ENCODE measurements around the gene HOXD10.
A peak's percentile ranks its signal among the peaks of the same experiment; 100 is the strongest.

HOXD10 gene

GRCh38 chr2:176151442-176152287 is 35.1 kb downstream of the HOXD10 start, which contains the start of gene HOXD4:
Gene HOXD4 (plus strand): TSS chr2:176151550. CDS start chr2:176151634, 84 bp downstream.
- no peaks in the 10 kb centered on the region for H3K9me3 Mint-ChIP-seq
- no peak within 1 kb of the TSS for H3K4me3 Mint-ChIP-seq
- no peak for DNase-seq
- H3K4me1 Mint-ChIP-seq = no peaks in the 10 kb centered on the region
- H3K27ac Mint-ChIP-seq = no peak within 1 kb of the TSS
- H3K27me3 Mint-ChIP-seq = peaks cover 100% of the 10 kb centered on the region
- CTCF ChIA-PET = interaction anchor here (1.5 to 1.9 kb wide), 2 partner anchors 24 to 304 kb away, joined by 6 to 8 read pairs; no protein-coding TSS in a partner anchor
- no peaks in the 10 kb centered on the region for H3K36me3 Mint-ChIP-seq

GRCh38 chr2:176152350-176153181 is 36.0 kb downstream of the HOXD10 start:
- no peaks in the 10 kb centered on the region for H3K36me3 Mint-ChIP-seq
- H3K27me3 Mint-ChIP-seq = peaks cover 98% of the 10 kb centered on the region
- H3K4me3 Mint-ChIP-seq = no peak overlapping the region
- H3K27ac Mint-ChIP-seq = no peak overlapping the region
- DNase-seq = no peak
- no peaks in the 10 kb centered on the region for H3K9me3 Mint-ChIP-seq
- H3K4me1 Mint-ChIP-seq = no peaks in the 10 kb centered on the region
- CTCF ChIA-PET = interaction anchor here (0.9 kb wide), 1 partner anchor 12 kb away, joined by 4 read pairs; no protein-coding TSS in a partner anchor

- Mint-ChIP-seq H3K4me1 (peaks cover 3% of the 10 kb centered on the region), H3K9me3 (no peaks in the 10 kb centered on the region)
- CTCF ChIA-PET = interaction anchor here (1.2 to 1.7 kb wide), 3 partner anchors 11 to 28 kb away, joined by 3 read pairs; no protein-coding TSS in a partner anchor
Observed at GRCh38 chr2:176154576-176155252, 38.1 kb downstream of the HOXD10 start.

GRCh38 chr2:176155356-176156044 is 38.9 kb downstream of the HOXD10 start:
- CTCF ChIA-PET = interaction anchor here (1.2 to 1.7 kb wide), 3 partner anchors 12 to 29 kb away, joined by 3 read pairs; no protein-coding TSS in a partner anchor
- Mint-ChIP-seq H3K27me3 (peaks cover 98% of the 10 kb centered on the region), H3K9me3 (no peaks in the 10 kb centered on the region), H3K27ac (no peak overlapping the region), H3K36me3 (peaks cover 3% of the 10 kb centered on the region), H3K4me3 (no peak overlapping the region), H3K4me1 (peaks cover 4% of the 10 kb centered on the region)
- no peak for DNase-seq

More at GRCh38 chr2:176154576-176155252, 38.1 kb downstream of the HOXD10 start:
- Mint-ChIP-seq H3K27ac (no peak overlapping the region), H3K4me3 (no peak overlapping the region), H3K27me3 (peaks cover 98% of the 10 kb centered on the region), H3K36me3 (peaks cover 3% of the 10 kb centered on the region)
- DNase-seq = no peak

- DNase-seq = no peak
- Mint-ChIP-seq H3K4me3 (no peak overlapping the region), H3K9me3 (no peaks in the 10 kb centered on the region), H3K4me1 (peaks cover 5% of the 10 kb centered on the region), H3K27me3 (peaks cover 98% of the 10 kb centered on the region), H3K36me3 (peaks cover 3% of the 10 kb centered on the region), H3K27ac (no peak overlapping the region)
- CTCF ChIA-PET = no interaction called here
Observed at GRCh38 chr2:176156301-176156806, 39.8 kb downstream of the HOXD10 start.

- peaks cover 98% of the 10 kb centered on the region for H3K27me3 Mint-ChIP-seq
- CTCF ChIA-PET = no interaction called here
- peak within 1 kb of the TSS; percentile 44 for H3K4me3 Mint-ChIP-seq
- peaks cover 5% of the 10 kb centered on the region for H3K4me1 Mint-ChIP-seq
- peak within 1 kb of the TSS; percentile 70 for H3K27ac Mint-ChIP-seq
- H3K9me3 Mint-ChIP-seq = no peaks in the 10 kb centered on the region
- DNase-seq = no peak
- H3K36me3 Mint-ChIP-seq = peaks cover 3% of the 10 kb centered on the region
Observed at GRCh38 chr2:176156807-176157498, 40.4 kb downstream of the HOXD10 start, which contains the start of gene HOXD3. Gene HOXD3 (plus strand): TSS chr2:176157307. CDS start chr2:176169115, 11,808 bp downstream.

- peak overlapping the region; percentile 44 for H3K4me3 Mint-ChIP-seq
- H3K4me1 Mint-ChIP-seq = peaks cover 5% of the 10 kb centered on the region
- peaks cover 98% of the 10 kb centered on the region for H3K27me3 Mint-ChIP-seq
- H3K36me3 Mint-ChIP-seq = peaks cover 3% of the 10 kb centered on the region
- no peak for DNase-seq
- peak overlapping the region; percentile 70 for H3K27ac Mint-ChIP-seq
- CTCF ChIA-PET = interaction anchor here (0.6 kb wide), 1 partner anchor 73 kb away, joined by 3 read pairs; no protein-coding TSS in a partner anchor
- no peaks in the 10 kb centered on the region for H3K9me3 Mint-ChIP-seq
Observed at GRCh38 chr2:176157499-176158185, 41.1 kb downstream of the HOXD10 start.

GRCh38 chr2:176158186-176158591 is 41.6 kb downstream of the HOXD10 start:
- CTCF ChIA-PET = interaction anchor here (0.6 kb wide), 1 partner anchor 74 kb away, joined by 3 read pairs; no protein-coding TSS in a partner anchor
- H3K9me3 Mint-ChIP-seq = peaks cover under 1% of the 10 kb centered on the region
- H3K27ac Mint-ChIP-seq = peak overlapping the region; percentile 67
- peaks cover 6% of the 10 kb centered on the region for H3K36me3 Mint-ChIP-seq
- peak overlapping the region; percentile 28 for H3K4me3 Mint-ChIP-seq
- no peak for DNase-seq
- peaks cover 5% of the 10 kb centered on the region for H3K4me1 Mint-ChIP-seq
- peaks cover 98% of the 10 kb centered on the region for H3K27me3 Mint-ChIP-seq

- peaks cover 98% of the 10 kb centered on the region for H3K27me3 Mint-ChIP-seq
Observed at GRCh38 chr2:176158855-176159662, 42.5 kb downstream of the HOXD10 start.

GRCh38 chr2:176159663-176160250 is 43.2 kb downstream of the HOXD10 start:
- Mint-ChIP-seq H3K27ac (no peak overlapping the region), H3K36me3 (peaks cover 15% of the 10 kb centered on the region), H3K9me3 (peaks cover 2% of the 10 kb centered on the region), H3K27me3 (peaks cover 98% of the 10 kb centered on the region), H3K4me1 (peaks cover 5% of the 10 kb centered on the region), H3K4me3 (no peak overlapping the region)
- CTCF ChIA-PET = no interaction called here
- no peak for DNase-seq

More at GRCh38 chr2:176158855-176159662, 42.5 kb downstream of the HOXD10 start:
- peaks cover 2% of the 10 kb centered on the region for H3K9me3 Mint-ChIP-seq
- peak overlapping the region; percentile 19 for H3K27ac Mint-ChIP-seq
- DNase-seq = no peak
- peaks cover 5% of the 10 kb centered on the region for H3K4me1 Mint-ChIP-seq
- H3K4me3 Mint-ChIP-seq = no peak overlapping the region
- CTCF ChIA-PET = no interaction called here
- H3K36me3 Mint-ChIP-seq = peaks cover 11% of the 10 kb centered on the region

- CTCF ChIA-PET = interaction anchor here (0.7 to 2.5 kb wide), 3 partner anchors 33 to 67 kb away, joined by 3 to 10 read pairs (median 4); no protein-coding TSS in a partner anchor
- no peak for DNase-seq
- Mint-ChIP-seq H3K4me3 (no peak overlapping the region), H3K27me3 (peaks cover 98% of the 10 kb centered on the region), H3K27ac (no peak overlapping the region), H3K4me1 (peaks cover 5% of the 10 kb centered on the region), H3K9me3 (peaks cover 2% of the 10 kb centered on the region), H3K36me3 (peaks cover 15% of the 10 kb centered on the region)
Observed at GRCh38 chr2:176160251-176160985, 43.8 kb downstream of the HOXD10 start.

Data from activated naive CD4-positive, alpha-beta T cell treated with anti-CD3 and anti-CD28 coated beads, Interleukin-2, amount 10 ng/mL, durations not matched to agents 7 days and 5 days (primary cell).